Measurements from ENCODE around the gene TCEANC2.
A peak's percentile ranks its signal among the peaks of the same experiment; 100 is the strongest.
"Not testable (repeated sequence)": the region's sequence is repeated elsewhere in the genome, so short reads cannot be mapped to it uniquely, and the experiment has no call there.

Gene TCEANC2

GRCh38 chr1:54037476-54037875 is 15.9 kb upstream of the TCEANC2 start:
- H3K27ac ChIP-seq, result no peak overlapping the region
- TF ChIP-seq ZFX (IDR thresholded peaks at IDR 0.05; ENCODE audit: borderline replicate concordance), result no peak
- no peak for TF ChIP-seq CTCF (IDR thresholded peaks at IDR 0.05)

GRCh38 chr1:54041806-54042205 is 11.6 kb upstream of the TCEANC2 start:
- TF ChIP-seq CTCF (IDR thresholded peaks at IDR 0.05) (no peak), ZFX (IDR thresholded peaks at IDR 0.05; ENCODE audit: borderline replicate concordance) (no peak)

GRCh38 chr1:54045496-54045895 is 7.9 kb upstream of the TCEANC2 start:
- no peak for TF ChIP-seq ZFX (IDR thresholded peaks at IDR 0.05; ENCODE audit: borderline replicate concordance)
- TF ChIP-seq CTCF (IDR thresholded peaks at IDR 0.05), result no peak

More at GRCh38 chr1:54041806-54042205, 11.6 kb upstream of the TCEANC2 start:
- no peak overlapping the region for H3K27ac ChIP-seq

GRCh38 chr1:54046671-54047383 is 6.6 kb upstream of the TCEANC2 start:
- H3K27ac ChIP-seq, result peak overlapping the region; percentile 32
- TF ChIP-seq CTCF (IDR thresholded peaks at IDR 0.05), result no peak
- TF ChIP-seq ZFX (IDR thresholded peaks at IDR 0.05; ENCODE audit: borderline replicate concordance), result no peak

More at GRCh38 chr1:54045496-54045895, 7.9 kb upstream of the TCEANC2 start:
- no peak overlapping the region for H3K27ac ChIP-seq

- TF ChIP-seq ZFX (IDR thresholded peaks at IDR 0.05; ENCODE audit: borderline replicate concordance) (no peak), CTCF (IDR thresholded peaks at IDR 0.05) (no peak)
- peak overlapping the region; percentile 32 for H3K27ac ChIP-seq
These were observed 5.8 kb upstream of the TCEANC2 start for GRCh38 chr1:54047384-54048305.

GRCh38 chr1:54050435-54050834 is 3.0 kb upstream of the TCEANC2 start:
- H3K27ac ChIP-seq, result not testable (repeated sequence)

- H3K27ac ChIP-seq, result peak overlapping the region; percentile 83
- TF ChIP-seq CTCF (IDR thresholded peaks at IDR 0.05), result no peak
- no peak for TF ChIP-seq ZFX (IDR thresholded peaks at IDR 0.05; ENCODE audit: borderline replicate concordance)
These were observed 1.4 kb upstream of the TCEANC2 start for GRCh38 chr1:54051933-54052430.
